HepG2 (cell line): Measurements from ENCODE around the gene GJD3. TPM values are rescaled to one million over a fixed set of nuclear protein-coding genes. Genes with fewer than 3 reads are reported as not detected.
A peak's percentile ranks its signal among the peaks of the same experiment; 100 is the strongest.

ENCODE experiments used
- ATAD3A ChIP-seq: sonication (generic); formaldehyde crosslinking; IDR thresholded peaks from 2 replicates; pipeline ENCODE4 v1.4.0; 2020; ENCODE audit warnings: missing genetic modification reagents
- BHLHE40 ChIP-seq: IDR thresholded peaks from 2 replicates; pipeline ENCODE4 v1.6.1; 2011; ENCODE audit warnings: low read length, improper control_type of control experiment
- CENPBD1 ChIP-seq: sonication (generic); formaldehyde crosslinking; IDR thresholded peaks from 2 replicates; pipeline ENCODE4 v1.8.0; 2022; ENCODE audit warnings: missing genetic modification reagents, low read depth, mild to moderate bottlenecking, borderline replicate concordance
- FOXA3 ChIP-seq: IDR thresholded peaks from 2 replicates; pipeline ENCODE4 v1.6.1; 2016; ENCODE audit warnings: missing genetic modification reagents, missing compliant biosample characterization
- GATAD1 ChIP-seq: IDR thresholded peaks from 2 replicates; pipeline ENCODE4 v1.6.1; 2016; ENCODE audit warnings: missing genetic modification reagents, missing compliant biosample characterization
- MEIS1 ChIP-seq: sonication (generic); formaldehyde crosslinking; IDR thresholded peaks from 2 replicates; pipeline ENCODE4 v1.9.0; 2021; ENCODE audit warnings: mild to moderate bottlenecking, missing genetic modification reagents, moderate library complexity, borderline replicate concordance
- NFIC ChIP-seq: IDR thresholded peaks from 2 replicates; pipeline ENCODE4 v1.6.1; 2012; ENCODE audit warnings: mild to moderate bottlenecking, low read length, inconsistent platforms
- PCBP2 ChIP-seq: fragments of 200-400 bp; formaldehyde crosslinking; optimal IDR thresholded peaks from 2 replicates; pipeline ENCODE3; 2018; ENCODE audit warnings: low read length, low read depth; ENCODE audit not compliant: poor library complexity, severe bottlenecking
- REL ChIP-seq: sonication (generic); formaldehyde crosslinking; conservative IDR thresholded peaks from 2 replicates; pipeline ENCODE4 v1.8.0; 2022; ENCODE audit warnings: mild to moderate bottlenecking, missing genetic modification reagents, moderate library complexity
- RFX1 ChIP-seq: fragments of 450-650 bp; IDR thresholded peaks from 2 replicates; pipeline ENCODE4 v1.6.1; 2017
- SCMH1 ChIP-seq: sonication (generic); formaldehyde crosslinking; IDR thresholded peaks from 2 replicates; pipeline ENCODE4 v1.9.0; 2021; ENCODE audit warnings: missing genetic modification reagents, mild to moderate bottlenecking, borderline replicate concordance
- SNAPC2 ChIP-seq: sonication (generic); formaldehyde crosslinking; IDR thresholded peaks from 2 replicates; pipeline ENCODE4 v1.8.1; 2022; ENCODE audit warnings: mild to moderate bottlenecking, missing genetic modification reagents
- TRIM24 ChIP-seq: sonication (generic); formaldehyde crosslinking; IDR thresholded peaks from 2 replicates; pipeline ENCODE4 v1.8.0; 2022; ENCODE audit warnings: mild to moderate bottlenecking, missing genetic modification reagents
- ZBTB33 ChIP-seq: sonication (generic); formaldehyde crosslinking; IDR thresholded peaks from 2 replicates; pipeline ENCODE4 v1.4.0; 2020; ENCODE audit warnings: missing genetic modification reagents
- ZFP82 ChIP-seq: sonication (generic); formaldehyde crosslinking; IDR thresholded peaks from 2 replicates; pipeline ENCODE4 v1.5.1; 2020; ENCODE audit warnings: mild to moderate bottlenecking, missing genetic modification reagents, borderline replicate concordance
- ZKSCAN5 ChIP-seq: sonication (generic); formaldehyde crosslinking; IDR thresholded peaks from 2 replicates; pipeline ENCODE4 v1.5.1; 2020; ENCODE audit warnings: mild to moderate bottlenecking, missing genetic modification reagents
- ZNF24 ChIP-seq: fragments of 450-650 bp; IDR thresholded peaks from 2 replicates; pipeline ENCODE4 v1.6.1; 2017; ENCODE audit warnings: antibody characterized with exemption, mild to moderate bottlenecking
- ZNF251 ChIP-seq: sonication (generic); formaldehyde crosslinking; IDR thresholded peaks from 2 replicates; pipeline ENCODE4 v1.9.0; 2021; ENCODE audit warnings: mild to moderate bottlenecking, missing genetic modification reagents
- ZNF350 ChIP-seq: sonication (generic); formaldehyde crosslinking; IDR thresholded peaks from 2 replicates; pipeline ENCODE4 v1.4.0; 2020; ENCODE audit warnings: mild to moderate bottlenecking, low read depth, missing genetic modification reagents, borderline replicate concordance
- ZNF484 ChIP-seq: sonication (generic); formaldehyde crosslinking; IDR thresholded peaks from 2 replicates; pipeline ENCODE4 v1.5.1; 2020; ENCODE audit warnings: mild to moderate bottlenecking, low read depth, missing genetic modification reagents, borderline replicate concordance
- ZNF546 ChIP-seq: sonication (generic); formaldehyde crosslinking; conservative IDR thresholded peaks from 2 replicates; pipeline ENCODE4 v1.8.1; 2023; ENCODE audit warnings: mild to moderate bottlenecking, missing genetic modification reagents
- polyA plus RNA-seq, 8 experiments: library from polyadenylated mRNA; depleted of rRNA in 3 of 8; stranded (reverse) in 7 of 8; unstranded in 1 of 8; fragments of >200 nt; fragmentation: Illumina TruSeq in 4 of 8; extraction: Trizol in 4 of 8; gene quantifications; 2 replicates each; pipeline versions ENCODE4 v1.2.1 to v1.2.3, GENCODE V29; 2011 to 2016; ENCODE audit warnings: low read depth in 4 of 8, missing spikeins in 1 of 8, mixed read lengths in 1 of 8; ENCODE audit not compliant: insufficient read depth in 1 of 8
- total RNA-seq, 5 experiments: library from RNA; depleted of rRNA; stranded (reverse); fragments of >200 nt; fragmentation: Illumina TruSeq; extraction: Trizol; gene quantifications; 2 replicates each; pipeline ENCODE4 v1.2.3, GENCODE V29; 2016; ENCODE audit warnings: low read depth in 1 of 5
- TF ChIP-seq, protein P1 (sequence below): sonication (generic); formaldehyde crosslinking; IDR thresholded peaks from 2 replicates; pipeline ENCODE4 v1.8.0; 2022; ENCODE audit warnings: missing genetic modification reagents, mild to moderate bottlenecking, moderate library complexity, borderline replicate concordance
- TF ChIP-seq, protein P2 (sequence below): sonication (generic); formaldehyde crosslinking; IDR thresholded peaks from 2 replicates; pipeline ENCODE4 v1.4.0; 2020; ENCODE audit warnings: mild to moderate bottlenecking, missing genetic modification reagents

GJD3 gene
- total and polyA plus RNA-seq, 2 of the 13 experiments (the other 11 are each of a cell fraction or from before 2014, with no cell fraction given): not detected

- no peak for TF ChIP-seq PCBP2
- TF ChIP-seq ZNF546: 0 out of 2 replicates have a peak, but pooled peaks have one; percentile 63
- TF ChIP-seq ZBTB33 (CRISPR knock-in tag): peak; percentile 50; the same call in 1 of the 2 replicates
- TF ChIP-seq, protein P1, sequence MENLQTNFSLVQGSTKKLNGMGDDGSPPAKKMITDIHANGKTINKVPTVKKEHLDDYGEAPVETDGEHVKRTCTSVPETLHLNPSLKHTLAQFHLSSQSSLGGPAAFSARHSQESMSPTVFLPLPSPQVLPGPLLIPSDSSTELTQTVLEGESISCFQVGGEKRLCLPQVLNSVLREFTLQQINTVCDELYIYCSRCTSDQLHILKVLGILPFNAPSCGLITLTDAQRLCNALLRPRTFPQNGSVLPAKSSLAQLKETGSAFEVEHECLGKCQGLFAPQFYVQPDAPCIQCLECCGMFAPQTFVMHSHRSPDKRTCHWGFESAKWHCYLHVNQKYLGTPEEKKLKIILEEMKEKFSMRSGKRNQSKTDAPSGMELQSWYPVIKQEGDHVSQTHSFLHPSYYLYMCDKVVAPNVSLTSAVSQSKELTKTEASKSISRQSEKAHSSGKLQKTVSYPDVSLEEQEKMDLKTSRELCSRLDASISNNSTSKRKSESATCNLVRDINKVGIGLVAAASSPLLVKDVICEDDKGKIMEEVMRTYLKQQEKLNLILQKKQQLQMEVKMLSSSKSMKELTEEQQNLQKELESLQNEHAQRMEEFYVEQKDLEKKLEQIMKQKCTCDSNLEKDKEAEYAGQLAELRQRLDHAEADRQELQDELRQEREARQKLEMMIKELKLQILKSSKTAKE (CRISPR knock-in tag): no peak
- TF ChIP-seq BHLHE40: no peak
- TF ChIP-seq GATAD1 (CRISPR knock-in tag): no peak
- no peak for TF ChIP-seq SCMH1 (CRISPR knock-in tag)
- no peak for TF ChIP-seq ZNF251 (CRISPR knock-in tag)
- no peak for TF ChIP-seq REL
- TF ChIP-seq, protein P2, sequence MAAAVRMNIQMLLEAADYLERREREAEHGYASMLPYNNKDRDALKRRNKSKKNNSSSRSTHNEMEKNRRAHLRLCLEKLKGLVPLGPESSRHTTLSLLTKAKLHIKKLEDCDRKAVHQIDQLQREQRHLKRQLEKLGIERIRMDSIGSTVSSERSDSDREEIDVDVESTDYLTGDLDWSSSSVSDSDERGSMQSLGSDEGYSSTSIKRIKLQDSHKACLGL (CRISPR knock-in tag): peak; percentile 57
- no peak for TF ChIP-seq FOXA3 (CRISPR knock-in tag)
- no peak for TF ChIP-seq ZFP82 (CRISPR knock-in tag)
- no peak for TF ChIP-seq ZKSCAN5 (CRISPR knock-in tag)
- TF ChIP-seq TRIM24 (CRISPR knock-in tag): no peak
- no peak for TF ChIP-seq SNAPC2 (CRISPR knock-in tag)
- no peak for TF ChIP-seq ATAD3A (CRISPR knock-in tag)
- TF ChIP-seq ZNF350 (CRISPR knock-in tag): no peak
- TF ChIP-seq ZNF484 (CRISPR knock-in tag): no peak
- no peak for TF ChIP-seq CENPBD1
- no peak for TF ChIP-seq NFIC
- no peak for TF ChIP-seq RFX1
- TF ChIP-seq MEIS1: no peak
- TF ChIP-seq ZNF24: no peak
Measured at GRCh38 chr17:40363111-40363827, 1.3 kb downstream of the GJD3 start (continued).
